HL-60/S4 treated with retinoic acid at 250 ng/mL for 4 days and 3 days (cell line): Measurements from ENCODE around the gene RAD54L.
"Not testable (repeated sequence)": the region's sequence is repeated elsewhere in the genome, so short reads cannot be mapped to it uniquely, and the experiment has no call there.

Experiments
- in situ Hi-C: fragments of 300-500 bp; cut with MboI; formaldehyde crosslinking; loops from 2 replicates; pipeline ENCODE4 v1.7.0; 2022; ENCODE audit warnings: low sequenced_read_pairs

The RAD54L gene

DNA sequence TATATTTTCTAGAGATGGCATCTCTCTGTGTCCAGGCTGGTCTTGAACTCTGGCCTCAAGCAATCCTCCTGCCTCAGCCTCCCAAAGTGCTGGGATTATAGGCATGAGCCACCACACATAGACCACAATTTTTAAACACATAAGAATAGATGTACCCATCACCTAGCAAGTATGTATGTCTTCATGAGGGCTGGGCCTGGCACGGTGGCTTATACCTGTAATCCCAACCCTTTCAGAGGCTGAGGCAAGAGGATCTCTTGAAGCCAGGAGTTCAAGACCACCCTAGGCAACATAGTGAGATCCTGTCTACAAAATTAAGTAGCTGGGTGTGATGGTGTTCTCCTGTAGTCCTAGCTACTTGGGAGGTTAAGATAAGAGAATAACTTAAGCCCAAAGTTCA, 69.8 kb downstream of the RAD54L start:
- in situ Hi-C loops: no loop called here

DNA sequence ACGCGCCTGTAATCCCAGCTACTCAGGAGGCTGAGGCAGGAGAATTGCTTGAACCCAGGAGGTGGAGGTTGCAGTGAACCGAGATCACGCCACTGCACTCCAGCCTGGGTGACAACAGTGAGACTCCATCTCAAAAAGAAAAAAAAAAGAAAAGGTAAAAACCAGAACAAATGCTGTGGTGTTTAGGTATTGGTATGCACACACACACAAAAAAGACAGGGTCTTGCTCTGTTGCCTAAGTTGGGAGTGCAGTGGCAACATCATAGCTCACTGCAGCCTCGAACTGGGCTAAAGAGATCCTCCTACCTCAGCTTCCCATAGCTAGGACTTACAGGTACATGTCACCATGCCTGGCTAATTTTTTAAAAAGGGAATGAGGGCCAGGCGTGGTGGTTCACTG, 71.7 kb downstream of the RAD54L start:
- in situ Hi-C loops: not testable (repeated sequence)

DNA sequence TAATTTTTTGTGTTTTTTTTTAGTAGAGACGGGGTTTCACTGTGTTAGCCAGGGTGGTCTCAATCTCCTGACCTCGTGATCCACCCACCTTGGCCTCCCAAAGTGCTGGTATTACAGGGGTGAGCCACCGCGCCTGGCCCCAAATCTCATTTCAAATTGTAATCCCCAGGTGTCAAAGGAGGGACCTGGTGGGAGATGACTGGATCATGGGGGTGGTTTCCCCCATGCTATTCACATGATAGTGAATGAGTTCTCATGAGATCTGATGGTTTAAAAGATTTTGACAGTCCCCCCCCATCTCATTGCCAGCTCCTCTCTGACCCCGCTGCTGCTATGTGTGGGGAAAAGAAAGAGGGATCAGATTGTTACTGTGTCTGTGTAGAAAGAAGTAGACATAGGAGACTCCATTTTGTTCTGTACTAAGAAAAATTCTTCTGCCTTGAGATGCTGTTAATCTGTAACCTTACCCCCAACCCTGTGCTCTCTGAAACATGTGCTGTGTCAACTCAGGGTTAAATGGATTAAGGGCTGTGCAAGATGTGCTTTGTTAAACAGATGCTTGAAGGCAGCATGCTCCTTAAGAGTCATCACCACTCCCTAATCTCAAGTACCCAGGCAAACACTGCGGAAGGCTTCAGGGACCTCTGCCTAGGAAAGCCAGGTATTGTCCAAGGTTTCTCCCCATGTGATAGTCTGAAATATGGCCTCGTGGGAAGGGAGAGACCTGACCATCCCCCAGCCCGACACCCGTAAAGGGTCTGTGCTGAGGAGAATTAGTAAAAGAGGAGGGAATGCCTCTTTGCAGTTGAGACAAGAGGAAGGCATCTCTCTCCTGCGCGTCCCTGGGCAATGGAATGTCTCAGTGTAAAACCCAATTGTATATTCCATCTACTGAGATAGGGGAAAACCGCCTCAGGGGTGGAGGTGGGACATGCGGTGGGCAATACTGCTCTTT, 72.7 kb downstream of the RAD54L start:
- in situ Hi-C loops: not testable (repeated sequence)

DNA sequence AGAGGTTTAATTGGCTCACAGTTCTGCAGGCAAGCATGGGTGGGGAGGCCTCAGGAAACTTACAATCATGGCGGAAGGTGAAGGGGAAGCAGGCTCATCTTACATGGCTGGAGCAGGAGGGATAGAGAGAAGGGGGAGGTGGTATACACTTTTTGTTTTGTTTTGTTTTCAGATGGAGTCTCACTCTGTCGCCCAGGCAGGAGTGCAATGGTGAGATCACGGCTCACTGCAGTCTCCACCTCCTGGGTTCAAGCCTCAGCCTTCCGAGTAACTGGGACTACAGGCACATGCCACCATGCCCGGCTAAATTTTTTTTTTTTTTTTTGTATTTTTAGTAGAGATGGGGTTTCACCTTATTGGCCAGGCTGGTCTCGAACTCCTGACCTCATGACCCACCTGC, 74.6 kb downstream of the RAD54L start:
- in situ Hi-C loops: not testable (repeated sequence)

DNA sequence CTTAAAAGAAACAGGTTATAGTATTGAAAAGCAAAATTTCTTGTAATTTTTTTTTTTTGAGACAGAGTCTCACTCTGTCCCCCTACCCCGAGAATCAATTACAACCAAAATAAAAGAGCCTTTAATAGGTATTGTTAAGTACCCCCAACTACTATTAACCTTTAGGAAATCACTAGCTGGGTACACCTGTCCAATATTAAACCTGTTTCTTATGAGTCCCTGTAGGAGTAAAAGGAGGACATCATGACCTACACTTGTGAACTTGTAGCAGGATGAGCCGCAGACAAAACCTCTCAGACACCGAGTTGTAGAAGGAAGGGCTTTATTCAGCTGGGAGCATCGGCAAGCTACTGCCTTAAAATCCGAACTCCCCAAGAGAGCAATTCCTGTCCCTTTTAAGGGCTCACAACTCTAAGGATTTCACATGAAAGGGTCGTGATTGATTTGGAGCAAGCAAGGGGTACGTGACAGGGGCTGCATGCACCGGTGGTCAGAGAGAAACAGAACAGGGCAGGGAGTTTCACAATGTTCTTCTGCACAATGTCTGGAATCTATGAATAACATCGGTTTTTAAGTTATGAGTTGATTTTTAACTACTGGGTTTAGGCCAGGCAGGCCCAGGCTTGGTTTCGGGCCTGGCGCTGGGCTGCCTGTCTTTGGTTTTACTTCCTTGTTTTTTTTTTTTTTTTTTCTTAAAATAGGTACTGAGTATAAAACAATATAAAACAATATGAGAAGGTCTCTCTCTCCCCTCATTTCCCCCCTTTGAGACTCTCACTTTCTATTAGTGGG, 77.9 kb downstream of the RAD54L start:
- in situ Hi-C loops: not testable (repeated sequence)
